B cell (primary cell): ENCODE data around the gene RPS14.

ENCODE experiments used
- CTCF ChIP-seq: fragments of 200-600 bp; IDR thresholded peaks from one replicate; pipeline ENCODE4 v1.8.0; 2022; ENCODE audit warnings: antibody characterized with exemption, mild to moderate bottlenecking
- EZH2 ChIP-seq: IDR thresholded peaks from 2 replicates; pipeline ENCODE4 v1.6.1; 2012; ENCODE audit warnings: borderline replicate concordance, low read depth, mild to moderate bottlenecking, moderate library complexity, low read length; ENCODE audit not compliant: insufficient read depth, poor library complexity, severe bottlenecking

GRCh38 chr5:150407096-150407720, 42.3 kb downstream of the RPS14 start:
- TF ChIP-seq CTCF = no peak
- no peak for TF ChIP-seq EZH2
